OCI-LY7 (cell line): Measurements from ENCODE around the gene RASL12.

Experiments
- CTCF ChIP-seq: fragments of 200-600 bp; sonication (generic); conservative IDR thresholded peaks from 2 replicates; pipeline ENCODE4 v1.5.1; 2014; ENCODE audit warnings: mild to moderate bottlenecking, antibody characterized with exemption, low read length, moderate library complexity, mixed read lengths
- EZH2phosphoT487 ChIP-seq: fragments of 200-600 bp; sonication (generic); IDR thresholded peaks from 2 replicates; pipeline ENCODE4 v1.6.1; 2018; ENCODE audit warnings: low read depth, borderline replicate concordance, mild to moderate bottlenecking, mixed run types, antibody characterized with exemption, low read length, moderate library complexity, mixed read lengths

DNA sequence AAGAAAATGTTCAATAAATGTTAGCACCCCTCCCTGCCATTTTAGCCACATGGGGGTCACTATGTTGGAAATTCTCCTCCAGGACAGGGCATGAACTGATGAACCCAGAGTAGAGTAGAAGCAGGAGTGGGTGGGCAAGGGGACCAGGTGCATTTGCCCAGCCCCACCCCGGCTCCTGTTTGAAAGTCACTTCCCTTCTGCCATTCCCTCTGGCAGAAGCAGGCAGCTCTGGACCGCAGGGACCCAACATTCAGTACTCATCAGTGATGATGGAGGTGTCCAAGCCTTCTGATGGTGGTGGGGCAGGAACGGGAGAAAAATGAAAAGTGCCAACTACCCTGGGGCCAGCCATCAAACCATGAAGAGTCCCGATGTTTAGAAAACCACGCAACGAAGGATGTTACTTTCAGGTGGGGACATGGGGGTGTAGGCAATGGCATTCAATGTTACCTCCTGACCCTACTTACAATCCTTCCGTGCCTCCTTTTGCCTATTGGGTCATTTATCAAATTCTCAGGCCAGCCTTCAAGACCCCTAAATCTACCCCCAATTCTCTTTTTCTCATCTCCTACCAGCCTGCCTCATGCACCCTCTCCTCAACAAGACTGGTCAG is 30.0 kb upstream of the RASL12 start:
- TF ChIP-seq CTCF, result no peak
- no peak for TF ChIP-seq EZH2phosphoT487
